Erythroblast (primary cell): Measurements from ENCODE around the gene NRSN2.

Experiments
- GATA1 ChIP-seq: IDR thresholded peaks from 2 replicates; pipeline ENCODE4 v1.6.1; 2011; ENCODE audit warnings: low read depth, mild to moderate bottlenecking, control low read depth, low read length, moderate library complexity
- POLR2A ChIP-seq: IDR thresholded peaks from 2 replicates; pipeline ENCODE4 v1.6.1; 2011; ENCODE audit warnings: mild to moderate bottlenecking, low read length

- TF ChIP-seq POLR2A = no peak
- TF ChIP-seq GATA1 = no peak
Observed at GRCh38 chr20:397432-398237, 50.7 kb downstream of the NRSN2 start.
